Activated T-helper 1 cell treated with Interleukin-2 at 50 U/mL for 16 hours (primary cell): Measurements from ENCODE around the gene LHX4.

Experiments used
- DNase-seq: peaks from one replicate; pipeline ENCODE4 v3.0.0-alpha.2; 2020; ENCODE audit warnings: low read depth

Gene LHX4

DNA sequence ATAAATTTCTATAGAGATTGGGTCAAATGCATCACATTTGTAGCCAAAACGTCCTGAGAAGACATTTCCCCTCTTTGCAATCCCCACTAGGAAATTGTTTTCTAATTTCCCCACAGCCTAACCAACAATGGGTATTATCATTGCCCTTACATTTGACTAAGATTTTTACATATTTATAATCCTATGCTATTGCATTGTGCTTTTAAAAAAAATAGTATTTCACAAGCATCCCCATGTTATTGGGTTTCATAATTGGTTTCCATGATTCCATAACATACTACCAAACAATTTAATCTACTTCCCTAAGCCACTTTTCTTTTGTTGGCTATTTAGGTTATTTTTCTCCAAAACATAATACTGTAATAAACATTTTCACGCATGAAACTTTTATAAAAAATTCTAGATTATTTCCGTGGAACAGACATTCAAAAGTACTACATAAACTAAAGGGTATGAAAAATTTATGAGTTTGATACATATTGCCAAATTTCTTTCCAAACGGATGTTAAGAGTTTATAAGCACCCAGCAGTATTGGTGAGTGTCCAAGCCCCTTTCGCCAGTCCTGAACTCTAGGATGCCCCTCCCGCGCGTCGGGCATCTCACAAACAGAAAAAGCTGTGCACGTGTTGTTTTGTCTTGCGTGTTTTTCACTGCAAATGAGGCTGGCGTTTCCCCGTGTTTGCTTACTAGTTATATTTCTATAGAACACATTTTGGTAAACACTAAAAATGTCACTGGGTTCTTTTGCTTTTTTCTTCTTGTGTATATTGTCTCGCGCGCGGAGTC is 2.0 kb upstream of the LHX4 start:
- DNase-seq, result no peak

- no peak for DNase-seq
Measured at GRCh38 chr1:180228648-180229482, 1.2 kb upstream of the LHX4 start.

GRCh38 chr1:180230416-180230790 is 339 bp downstream of the LHX4 start:
- DNase-seq, result no peak

DNA sequence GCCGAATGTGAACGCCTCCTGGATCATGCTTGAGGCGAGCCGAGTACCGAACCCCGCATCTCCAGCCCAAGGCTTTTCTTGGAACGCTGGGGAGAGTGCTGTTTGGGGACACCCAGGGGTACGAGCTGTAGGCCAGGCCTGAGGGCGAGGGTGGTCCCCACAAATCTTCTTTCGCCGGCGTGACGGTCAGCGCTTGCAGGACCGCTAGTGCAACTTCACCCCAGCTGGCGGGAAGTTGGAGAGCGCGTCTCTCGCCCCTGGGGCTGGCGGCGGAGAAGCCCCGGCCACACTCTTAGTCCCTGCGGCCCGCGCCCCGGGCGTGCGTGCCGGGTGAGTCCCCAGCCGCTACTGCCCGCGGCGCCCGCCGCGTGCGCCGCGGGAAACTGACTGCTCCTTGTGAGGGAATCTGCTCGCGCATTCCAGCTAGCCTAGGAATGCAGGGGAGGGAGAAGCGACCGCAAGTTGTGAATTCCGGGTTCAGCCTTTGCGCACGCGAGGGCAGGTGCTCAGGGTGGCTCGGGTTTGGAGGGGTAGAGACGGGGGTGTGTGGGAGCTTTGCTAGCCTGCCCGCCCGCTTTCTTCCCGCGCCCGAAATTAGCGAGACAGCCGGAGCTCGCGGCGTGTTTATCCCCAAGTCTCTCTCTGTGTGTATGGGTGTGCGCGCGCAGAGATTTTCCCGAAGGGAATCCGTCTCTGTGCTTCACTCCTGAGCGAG is 884 bp downstream of the LHX4 start:
- no peak for DNase-seq

DNA sequence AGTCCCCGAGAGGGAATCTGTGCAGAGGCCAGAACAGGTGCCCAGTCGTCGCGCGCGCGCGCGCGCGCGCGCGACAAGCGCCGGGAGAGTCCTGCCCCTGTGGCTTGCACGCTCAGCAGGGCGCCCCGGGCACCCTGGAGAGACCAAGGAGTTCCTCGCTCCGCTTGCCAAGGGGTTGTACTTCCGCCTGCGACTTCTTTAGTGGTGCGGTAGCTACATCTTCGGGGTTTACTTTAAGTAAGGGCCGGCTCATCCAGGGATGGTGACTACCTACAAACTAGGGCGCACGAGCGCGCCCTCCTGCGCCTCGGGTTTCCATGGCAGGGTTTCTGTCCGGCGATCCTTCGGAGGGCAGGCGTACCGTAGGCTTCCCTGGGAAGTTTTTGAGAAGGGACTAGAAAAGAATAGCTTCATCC is 1.4 kb downstream of the LHX4 start:
- DNase-seq, result no peak

- DNase-seq, result no peak
Measured at GRCh38 chr1:180231936-180232335, 1.9 kb downstream of the LHX4 start.

DNA sequence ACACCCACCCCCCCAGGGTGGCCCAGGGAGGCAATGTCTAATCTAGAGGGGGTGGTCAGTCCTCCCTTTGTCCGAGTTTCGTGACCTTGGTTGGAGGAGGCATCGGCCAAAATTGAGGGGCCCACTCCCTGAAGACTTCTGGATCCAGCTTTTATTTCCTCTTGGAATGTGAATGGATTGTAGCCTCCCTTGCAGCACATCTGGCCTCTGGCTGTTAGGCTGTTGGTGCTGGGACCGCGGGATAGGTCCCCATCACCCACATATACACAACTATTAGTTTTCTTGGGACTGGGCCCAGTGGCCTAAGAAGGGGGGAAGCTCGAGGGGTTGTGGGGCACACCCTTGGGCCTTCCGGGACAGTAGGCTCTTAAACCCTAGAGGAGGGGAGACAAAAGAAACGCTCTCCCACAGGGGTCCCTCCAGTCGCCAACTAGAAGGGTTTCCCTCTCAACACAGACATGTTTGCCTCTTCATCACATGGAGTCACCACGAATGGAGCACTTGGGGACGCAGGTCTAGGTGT is 2.5 kb downstream of the LHX4 start:
- no peak for DNase-seq

GRCh38 chr1:180233191-180234011 is 3.3 kb downstream of the LHX4 start:
- no peak for DNase-seq

DNA sequence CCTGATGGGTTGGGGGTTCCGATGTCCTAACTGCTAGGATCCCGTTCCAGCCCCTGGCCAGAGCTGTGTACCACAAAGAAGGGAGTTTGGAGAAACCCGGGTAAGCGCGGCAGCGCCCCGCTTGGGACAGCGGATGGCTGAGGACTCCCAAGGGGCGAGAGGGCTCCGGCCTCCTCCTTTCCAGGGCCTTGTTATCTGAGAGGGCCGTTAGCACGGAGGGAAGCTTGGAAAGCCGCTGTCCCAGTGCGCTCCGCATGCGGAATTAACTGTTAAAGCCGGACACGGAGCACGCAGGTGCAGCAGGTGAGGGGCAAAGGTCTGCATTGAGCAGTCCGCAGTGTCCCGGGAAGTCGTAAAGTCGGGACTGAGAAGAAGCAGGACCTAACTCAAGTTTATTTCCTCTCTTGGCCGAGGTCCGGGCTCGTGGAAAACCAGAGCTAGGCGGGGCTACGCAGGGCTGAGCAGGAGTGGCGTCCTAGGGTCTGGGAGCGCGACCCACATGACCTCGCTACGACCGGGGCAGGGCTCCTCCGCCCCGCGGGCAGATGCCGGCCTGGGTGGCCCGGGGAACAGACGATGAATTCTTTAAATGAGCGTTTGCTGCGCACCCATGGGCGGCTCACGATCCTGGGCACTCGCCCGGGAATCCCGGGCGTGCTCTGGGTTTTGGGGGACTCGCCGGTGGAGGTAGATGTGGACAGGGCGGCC is 4.5 kb downstream of the LHX4 start:
- DNase-seq, result no peak

GRCh38 chr1:180235077-180235501 is 5.0 kb downstream of the LHX4 start:
- no peak for DNase-seq

DNA sequence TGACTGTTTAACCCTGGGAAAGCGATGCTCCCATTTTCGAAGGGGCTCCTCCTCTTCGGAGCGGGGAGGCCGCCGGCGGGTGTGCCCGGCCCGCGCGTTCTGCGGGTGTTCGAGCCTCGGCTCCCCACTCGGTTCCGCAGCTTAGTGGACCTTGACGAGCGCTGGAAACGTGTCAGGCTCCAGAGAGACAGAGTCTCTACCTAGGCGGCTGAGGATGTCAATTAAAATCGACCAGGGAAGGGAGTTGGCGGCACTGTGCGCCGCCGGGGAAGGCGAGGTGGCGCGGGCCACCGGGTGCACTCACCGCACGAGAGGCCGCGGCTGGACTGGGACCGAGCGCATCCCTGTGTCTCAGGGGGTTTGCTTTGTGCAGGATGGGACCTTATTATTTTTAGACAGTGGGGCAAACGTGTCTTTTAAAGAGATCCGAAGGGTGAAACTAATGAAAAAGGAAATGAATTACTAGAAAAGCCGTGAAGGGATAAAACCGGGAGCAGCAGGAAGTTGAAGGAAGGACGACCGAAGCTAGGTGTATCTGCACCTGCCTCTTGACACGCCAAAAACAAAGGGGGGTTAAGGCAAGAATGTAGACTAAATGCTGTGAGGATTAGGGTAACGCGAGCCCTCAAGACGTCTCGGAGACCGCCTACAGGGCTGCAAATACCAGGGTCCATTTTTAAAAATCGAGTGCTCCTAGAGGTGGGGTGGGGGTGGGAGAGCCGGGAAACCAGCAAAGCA is 5.6 kb downstream of the LHX4 start:
- DNase-seq, result no peak

DNA sequence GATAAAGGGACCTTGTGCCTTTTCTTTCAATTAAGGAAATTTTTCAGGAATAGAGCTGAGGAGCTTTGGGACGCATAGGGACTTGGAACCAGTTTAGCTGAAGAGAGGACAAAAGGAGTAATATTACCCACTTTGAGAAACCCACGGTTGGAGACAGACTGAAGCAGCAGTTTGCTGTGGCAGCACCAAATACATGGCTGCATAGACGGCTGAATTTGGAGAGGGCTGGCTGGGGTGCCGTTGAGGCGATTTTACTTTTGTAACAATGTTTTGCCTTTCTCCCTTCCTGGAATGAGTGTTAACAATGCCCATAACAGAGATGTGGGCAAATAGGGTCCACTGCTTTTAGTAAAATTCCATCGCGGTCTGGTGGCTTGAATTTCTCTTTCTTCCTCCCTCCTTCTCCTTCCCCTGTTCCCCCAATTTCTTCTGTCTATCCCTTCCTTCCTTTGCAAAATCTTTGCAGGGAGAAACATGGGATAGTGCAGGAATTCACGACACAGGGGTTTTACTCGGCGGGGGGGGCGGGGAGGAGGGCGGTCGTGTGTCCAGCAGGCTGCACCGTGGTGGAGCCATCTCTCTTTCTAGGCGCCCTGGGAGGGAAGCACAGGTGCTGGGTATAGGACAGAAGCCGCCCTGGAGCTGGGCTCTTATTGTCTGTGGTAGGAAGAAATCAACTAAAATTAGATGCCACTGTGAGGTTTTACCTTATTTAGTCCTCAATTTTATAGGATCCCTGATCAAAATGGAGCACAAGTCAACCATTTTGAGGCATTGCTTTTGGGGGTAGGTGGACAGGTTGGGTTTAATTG is 6.8 kb downstream of the LHX4 start:
- no peak for DNase-seq

DNA sequence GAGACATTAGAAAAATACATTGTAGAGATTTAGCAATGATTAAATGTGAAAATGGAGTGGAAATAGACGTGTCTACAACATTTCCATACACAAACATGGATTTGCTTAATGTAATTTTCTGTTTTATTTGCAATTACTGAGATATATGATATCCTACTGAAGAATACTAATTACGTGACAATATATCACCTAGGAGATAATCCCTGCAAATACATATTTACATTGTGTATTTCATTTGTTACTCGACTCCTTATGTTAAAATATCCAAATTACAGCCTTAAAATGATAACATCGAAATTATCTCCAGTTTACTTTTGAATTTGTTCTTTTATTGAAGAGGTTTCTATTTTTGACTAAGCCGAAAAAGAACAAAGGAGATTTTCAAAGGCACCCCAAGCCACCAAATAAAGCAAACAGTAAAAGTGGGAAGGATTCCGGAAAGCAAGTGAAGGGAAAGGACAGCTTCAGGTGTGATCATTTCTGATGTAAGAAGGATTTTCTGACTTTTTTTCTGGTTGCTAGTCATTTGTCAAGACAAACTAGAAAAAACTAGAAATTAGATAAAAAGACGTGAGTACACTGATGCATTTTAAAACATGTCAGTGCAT is 7.9 kb downstream of the LHX4 start:
- DNase-seq, result no peak

GRCh38 chr1:180238675-180239074 is 8.6 kb downstream of the LHX4 start:
- no peak for DNase-seq

- DNase-seq, result no peak
Measured at GRCh38 chr1:180239145-180240096, 9.4 kb downstream of the LHX4 start.

- no peak for DNase-seq
Measured at GRCh38 chr1:180241716-180242544, 11.9 kb downstream of the LHX4 start.
